AG04449 (cell line): ENCODE measurements around the gene RASIP1.

ENCODE experiments used
- CTCF ChIA-PET: fragments of 350-600 bp; formaldehyde crosslinking; extraction: SDS; loops from one replicate; lab custom pipeline; 2021; ENCODE audit warnings: antibody characterized with exemption; lab: Yijun Ruan, JAX
- POLR2A ChIA-PET: fragments of 400-600, 350-600 bp; formaldehyde crosslinking; extraction: SDS; loops from one replicate; lab custom pipeline; 2020; ENCODE audit warnings: antibody characterized with exemption, inconsistent platforms; lab: Yijun Ruan, JAX
- DNase-seq: peaks from one replicate; pipeline ENCODE4 v3.0.0-alpha.2; 2010; ENCODE audit warnings: low read depth, low spot score
- H3K4me3 ChIP-seq: 2 replicates; pipeline ENCODE4 v1.5.1; 2011; ENCODE audit warnings: low read depth, mild to moderate bottlenecking, control low read depth, low read length
- TF ChIP-seq, protein P1 (sequence below): IDR thresholded peaks from one replicate; pipeline ENCODE4 v1.5.1; 2011; ENCODE audit warnings: mild to moderate bottlenecking, moderate library complexity, low read length, control low read depth, inconsistent platforms; ENCODE audit not compliant: insufficient read depth; ENCODE audit errors: missing control alignments

The RASIP1 gene

GRCh38 chr19:48714759-48715675, 25.4 kb downstream of the RASIP1 start:
- peak overlapping the region; percentile 63 for H3K4me3 ChIP-seq
- DNase-seq = no peak
- ChIA-PET CTCF (interaction anchor here (0.7 to 3.5 kb wide), 2 partner anchors 40 to 128 kb away, joined by 3 to 23 read pairs; no protein-coding TSS in a partner anchor), POLR2A (no interaction called here)
- TF ChIP-seq, protein P1, sequence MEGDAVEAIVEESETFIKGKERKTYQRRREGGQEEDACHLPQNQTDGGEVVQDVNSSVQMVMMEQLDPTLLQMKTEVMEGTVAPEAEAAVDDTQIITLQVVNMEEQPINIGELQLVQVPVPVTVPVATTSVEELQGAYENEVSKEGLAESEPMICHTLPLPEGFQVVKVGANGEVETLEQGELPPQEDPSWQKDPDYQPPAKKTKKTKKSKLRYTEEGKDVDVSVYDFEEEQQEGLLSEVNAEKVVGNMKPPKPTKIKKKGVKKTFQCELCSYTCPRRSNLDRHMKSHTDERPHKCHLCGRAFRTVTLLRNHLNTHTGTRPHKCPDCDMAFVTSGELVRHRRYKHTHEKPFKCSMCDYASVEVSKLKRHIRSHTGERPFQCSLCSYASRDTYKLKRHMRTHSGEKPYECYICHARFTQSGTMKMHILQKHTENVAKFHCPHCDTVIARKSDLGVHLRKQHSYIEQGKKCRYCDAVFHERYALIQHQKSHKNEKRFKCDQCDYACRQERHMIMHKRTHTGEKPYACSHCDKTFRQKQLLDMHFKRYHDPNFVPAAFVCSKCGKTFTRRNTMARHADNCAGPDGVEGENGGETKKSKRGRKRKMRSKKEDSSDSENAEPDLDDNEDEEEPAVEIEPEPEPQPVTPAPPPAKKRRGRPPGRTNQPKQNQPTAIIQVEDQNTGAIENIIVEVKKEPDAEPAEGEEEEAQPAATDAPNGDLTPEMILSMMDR = no peak

GRCh38 chr19:48713864-48714755, 26.3 kb downstream of the RASIP1 start:
- peak; percentile 93 for DNase-seq
- ChIA-PET POLR2A (interaction anchor here (0.5 to 1.8 kb wide), 2 partner anchors 14 to 56 kb away, joined by 3 to 7 read pairs; no protein-coding TSS in a partner anchor), CTCF (interaction anchor here (0.7 to 3.5 kb wide), 5 partner anchors 12 to 128 kb away, joined by 3 to 23 read pairs (median 5); partner anchors contain the start of gene FUT2)
- TF ChIP-seq, protein P1 = no peak
- peak overlapping the region; percentile 82 for H3K4me3 ChIP-seq

- no peak for DNase-seq
- CTCF ChIA-PET = interaction anchor here (0.7 to 3.5 kb wide), 7 partner anchors 11 to 68 kb away, joined by 3 to 23 read pairs (median 3); partner anchors contain the start of gene FUT2
- POLR2A ChIA-PET = interaction anchor here (1.8 kb wide), 1 partner anchor 13 kb away, joined by 7 read pairs; no protein-coding TSS in a partner anchor
- H3K4me3 ChIP-seq = peak overlapping the region; percentile 82
- TF ChIP-seq, protein P1 = peak; percentile 50
Observed at GRCh38 chr19:48713041-48713863, 27.2 kb downstream of the RASIP1 start.

GRCh38 chr19:48711106-48711662, 29.2 kb downstream of the RASIP1 start:
- POLR2A ChIA-PET = no interaction called here

GRCh38 chr19:48708471-48708870, 31.9 kb downstream of the RASIP1 start:
- H3K4me3 ChIP-seq = no peak overlapping the region
- DNase-seq = no peak
- TF ChIP-seq, protein P1 = no peak
- CTCF ChIA-PET = no interaction called here
- POLR2A ChIA-PET = no interaction called here

More at GRCh38 chr19:48711106-48711662, 29.2 kb downstream of the RASIP1 start:
- H3K4me3 ChIP-seq = no peak overlapping the region
- CTCF ChIA-PET = interaction anchor here (1.2 kb wide), 1 partner anchor 22 kb away, joined by 3 read pairs; no protein-coding TSS in a partner anchor
- no peak for DNase-seq
- TF ChIP-seq, protein P1 = no peak
